ENCODE data around the gene KBTBD7.

- TF ChIP-seq CTCF (tag by site-specific recombination; IDR thresholded peaks at IDR 0.05): no peak
- TF ChIP-seq ZNF23 (tag by site-specific recombination; IDR thresholded peaks at IDR 0.05; ENCODE audit: borderline replicate concordance): no peak
- no peak for TF ChIP-seq TCF7L2 (IDR thresholded peaks at IDR 0.05; ENCODE audit: borderline replicate concordance, low read depth, low read length)
- no peak for TF ChIP-seq BCL11B (tag by site-specific recombination; IDR thresholded peaks at IDR 0.05; ENCODE audit: low read depth)
- no peak for TF ChIP-seq ZNF433 (tag by site-specific recombination; IDR thresholded peaks at IDR 0.05; ENCODE audit: low read depth)
- no peak for TF ChIP-seq ZNF184 (tag by site-specific recombination; IDR thresholded peaks at IDR 0.05)
- TF ChIP-seq ZNF785 (tag by site-specific recombination; IDR thresholded peaks at IDR 0.05): no peak
- TF ChIP-seq ZNF555 (tag by site-specific recombination; conservative IDR thresholded peaks at IDR 0.05): no peak
- no peak for TF ChIP-seq KLF9 (tag by site-specific recombination; IDR thresholded peaks at IDR 0.05; ENCODE audit: low read depth)
Observed at GRCh38 chr13:41236369-41236768, 42.0 kb upstream of the KBTBD7 start.

All from HEK293 (cell line).